NCI-H1436 (cell line): ENCODE results near the gene RAB40B.

Experiments
- DNase-seq: peaks from one replicate; lab custom pipeline; 2025; lab: John Stamatoyannopoulos, UW

The RAB40B gene

DNA sequence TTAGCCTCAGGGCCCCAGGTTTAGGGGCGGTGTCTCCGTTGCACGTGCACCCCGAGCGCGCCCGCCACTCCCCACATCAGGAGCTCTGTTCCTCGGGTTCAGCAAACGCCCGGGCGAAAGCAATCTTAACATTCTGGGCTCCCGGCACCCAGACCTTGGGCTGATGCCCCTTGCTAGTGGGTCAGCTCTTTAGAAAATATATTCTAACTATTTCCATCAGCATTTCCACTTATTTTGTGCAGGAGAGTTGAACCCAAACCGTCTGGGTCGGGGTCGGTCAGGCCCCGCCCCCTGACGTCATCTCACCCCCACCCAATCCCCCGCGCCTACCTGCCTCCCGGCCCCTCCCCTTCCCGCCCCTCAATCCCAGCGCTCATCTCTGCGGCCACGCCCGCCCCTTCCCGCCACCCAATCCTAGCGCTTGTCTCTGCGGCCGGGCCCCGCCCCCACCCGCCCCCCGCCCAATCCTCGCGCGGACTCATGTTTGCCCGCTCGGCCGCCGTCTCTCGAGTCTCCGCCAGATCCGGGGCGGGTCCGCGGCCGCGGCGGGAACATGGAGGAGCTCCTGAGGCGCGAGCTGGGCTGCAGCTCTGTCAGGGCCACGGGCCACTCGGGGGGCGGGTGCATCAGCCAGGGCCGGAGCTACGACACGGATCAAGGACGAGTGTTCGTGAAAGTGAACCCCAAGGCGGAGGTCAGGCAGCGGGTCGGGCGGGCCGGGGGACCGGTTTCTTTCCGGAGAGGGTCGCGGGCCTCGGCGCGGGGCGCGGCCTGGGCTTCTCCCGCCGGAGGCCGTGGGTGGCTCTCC lies 17.9 kb upstream of the RAB40B start, which contains the start of gene FN3KRP:
FN3KRP (plus strand) TSS at position 504 of the 808 bp plus-strand sequence; CDS start at position 554, 50 bp downstream.
- DNase-seq: peak; percentile 98

- no peak for DNase-seq
These were observed 14.7 kb upstream of the RAB40B start for GRCh38 chr17:82713071-82713723.

DNA sequence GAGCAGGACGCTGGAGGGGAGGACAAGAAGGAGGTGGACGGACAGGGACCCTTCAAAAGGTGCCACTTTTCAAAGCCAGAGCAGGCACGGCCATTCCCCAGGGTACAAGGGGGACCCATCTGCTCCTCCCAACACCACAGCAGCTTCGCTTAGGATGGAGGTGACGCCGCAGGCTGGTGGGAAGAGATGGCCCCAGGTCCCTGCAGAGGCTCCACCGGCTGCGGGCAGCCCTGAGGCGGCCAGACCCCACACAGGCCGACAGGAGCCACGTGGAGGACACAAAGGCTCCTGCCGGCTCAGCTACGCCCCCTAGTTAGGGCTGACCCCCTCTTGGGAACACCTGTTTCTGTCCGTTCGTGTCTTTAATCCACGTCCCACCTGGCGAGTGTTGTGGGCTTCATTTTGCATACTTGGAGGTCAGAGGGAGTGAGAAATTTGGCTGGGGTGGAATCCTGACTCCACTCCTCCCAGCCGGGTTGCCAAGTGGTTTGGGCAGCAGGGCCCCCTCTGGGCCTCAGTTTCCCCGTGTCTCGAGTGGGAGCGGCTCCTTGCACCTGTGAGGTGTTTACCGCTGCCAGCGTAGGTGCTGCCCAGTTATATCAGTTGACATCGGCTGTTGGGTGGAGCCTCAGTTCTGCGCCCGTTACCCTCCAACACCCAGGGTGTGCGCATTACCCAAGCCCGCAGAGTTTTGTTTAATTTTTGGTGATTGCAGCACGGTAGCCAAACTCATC lies 12.2 kb upstream of the RAB40B start:
- DNase-seq: no peak

DNA sequence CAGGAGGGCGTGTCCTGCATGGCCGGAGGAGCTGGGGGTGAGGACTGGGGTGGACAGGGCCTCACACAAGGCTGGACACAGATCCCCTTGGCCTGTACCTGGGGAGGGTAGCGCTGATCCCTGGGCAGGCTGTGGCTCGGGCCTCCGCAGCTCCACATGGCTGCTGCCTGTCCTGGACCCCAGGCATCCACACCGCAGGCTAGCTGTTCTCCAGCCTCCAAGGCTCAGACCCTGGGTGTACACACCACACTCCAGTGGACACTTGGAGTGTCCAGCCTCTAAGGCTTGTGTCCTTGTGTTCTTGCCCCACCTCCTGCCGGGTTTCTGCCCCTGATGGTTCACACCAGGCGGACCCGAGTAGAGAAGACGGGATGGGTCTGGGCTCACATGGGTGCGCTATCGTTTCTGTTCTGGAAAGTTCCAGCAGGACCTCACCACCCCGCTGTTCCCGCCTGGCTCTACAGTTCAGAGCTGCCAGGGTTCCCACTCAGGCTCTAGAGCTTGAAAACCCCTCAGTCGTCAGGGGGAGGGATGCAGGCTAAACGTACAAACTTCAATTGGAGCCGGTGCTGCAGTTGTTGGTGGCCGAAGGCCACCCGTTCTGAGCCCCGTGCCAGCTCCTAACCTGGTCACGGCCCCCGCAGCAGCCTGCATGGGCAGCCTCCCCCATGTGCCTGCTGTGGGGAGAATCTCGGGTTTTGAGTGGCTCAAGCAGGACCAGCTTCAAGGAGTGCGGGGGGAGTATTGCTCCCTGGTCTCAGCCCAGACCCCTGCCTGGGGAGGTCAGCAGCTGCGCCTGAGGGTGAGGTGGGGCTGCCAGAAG lies 11.4 kb upstream of the RAB40B start:
- no peak for DNase-seq

- no peak for DNase-seq
These were observed 10.7 kb upstream of the RAB40B start for GRCh38 chr17:82709024-82709675.

DNA sequence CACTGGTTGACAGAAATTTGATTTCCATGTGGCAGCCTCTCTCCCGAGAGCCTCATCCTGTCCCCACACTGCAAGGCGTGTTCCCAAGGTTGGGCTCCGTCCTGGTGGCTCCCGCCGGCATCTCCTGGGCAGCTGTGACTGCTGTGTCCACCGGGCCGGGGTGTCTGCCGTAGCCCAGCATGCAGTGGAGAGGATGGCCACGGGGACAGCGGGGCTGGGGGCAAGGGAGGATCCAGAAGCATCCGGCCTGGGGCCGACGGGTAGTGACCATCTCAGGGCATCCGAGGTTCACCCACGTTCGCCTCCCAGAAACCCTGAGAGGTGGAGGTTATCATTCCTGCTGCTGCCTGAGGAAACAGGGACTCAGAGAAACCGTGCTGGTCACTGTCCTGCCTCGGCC lies 7.3 kb upstream of the RAB40B start:
- DNase-seq: no peak

DNA sequence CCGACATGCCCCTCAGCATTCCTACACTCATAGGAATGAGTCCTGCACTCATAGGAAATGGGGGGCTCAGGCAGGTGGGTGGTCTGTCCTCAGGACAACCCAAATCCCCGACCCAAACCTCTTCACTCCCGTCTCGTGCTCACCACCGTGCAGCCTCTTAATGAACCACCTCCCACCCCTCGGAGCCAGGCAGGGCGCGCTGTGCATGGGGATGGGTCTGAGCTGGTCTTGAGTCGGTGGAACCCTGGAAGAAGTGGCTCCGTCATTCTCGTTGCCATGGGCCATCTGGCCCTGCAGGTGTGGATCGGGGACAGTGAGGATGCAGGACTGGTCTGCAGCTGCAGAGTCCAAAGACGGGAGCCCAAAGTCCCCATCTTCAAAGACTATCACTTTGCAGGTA lies 6.4 kb upstream of the RAB40B start:
- no peak for DNase-seq

- DNase-seq: no peak
These were observed 5.7 kb upstream of the RAB40B start for GRCh38 chr17:82703935-82704865.

GRCh38 chr17:82703036-82703745 lies 4.7 kb upstream of the RAB40B start:
- DNase-seq: no peak

DNA sequence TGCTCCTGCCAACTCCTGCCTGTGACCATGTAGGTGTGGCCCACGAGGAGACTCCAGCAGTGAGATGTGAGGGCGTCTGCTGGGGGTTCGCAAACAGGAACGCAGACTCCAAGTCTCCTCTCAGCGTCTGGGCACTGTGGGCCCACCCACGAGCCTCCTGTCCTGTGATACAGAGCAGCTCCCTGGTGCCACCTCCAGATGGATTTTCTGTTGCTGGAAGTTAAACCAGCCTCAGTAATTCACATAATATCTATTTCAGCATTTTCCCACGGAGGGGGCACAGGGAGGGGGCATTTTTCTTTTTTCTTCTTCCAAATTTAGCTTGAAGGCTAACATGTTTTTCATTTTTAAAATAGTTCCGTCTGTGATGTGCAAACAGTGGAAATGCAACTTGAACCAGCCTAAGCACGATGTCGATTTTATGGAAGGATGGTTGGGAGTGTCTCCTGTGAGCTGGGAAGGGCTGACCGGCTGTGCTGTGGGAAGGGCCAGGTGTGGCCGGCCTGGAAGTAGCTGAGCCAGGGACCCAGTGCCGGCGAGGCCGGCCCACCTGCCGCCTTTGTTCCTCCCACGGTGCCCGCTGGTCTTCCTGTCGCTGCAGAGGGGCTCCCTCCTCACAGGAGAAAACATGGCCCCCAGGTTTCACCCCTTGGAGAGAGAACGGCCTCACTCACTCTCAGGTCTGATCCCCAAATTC lies 3.9 kb upstream of the RAB40B start:
- DNase-seq: no peak

- no peak for DNase-seq
These were observed 1.1 kb upstream of the RAB40B start for GRCh38 chr17:82699551-82699950.

DNA sequence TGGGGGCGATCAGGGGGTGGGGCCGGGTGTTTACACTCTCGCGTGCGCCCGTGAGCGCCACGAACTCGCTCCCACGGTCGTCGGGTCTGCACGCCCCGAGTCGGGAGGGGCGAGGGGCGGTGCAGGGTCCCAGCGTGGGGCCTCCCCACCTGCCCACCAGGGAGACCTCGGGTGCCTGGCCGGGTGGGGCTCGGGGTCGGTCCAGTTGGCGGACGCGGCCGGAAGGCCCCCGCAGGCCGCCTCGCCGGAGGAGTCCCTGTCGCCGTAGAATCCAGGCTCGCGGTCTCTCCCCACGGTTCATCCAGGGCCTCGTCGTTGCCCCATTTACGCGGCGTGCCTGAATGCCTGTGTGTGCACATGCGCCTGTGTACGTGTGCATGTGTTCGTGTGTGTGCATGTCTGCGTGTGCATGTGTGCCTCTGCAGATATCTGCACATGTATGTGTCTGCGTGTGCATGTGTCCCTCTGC lies 510 bp upstream of the RAB40B start:
- DNase-seq: no peak

- no peak for DNase-seq
These were observed 762 bp downstream of the RAB40B start for GRCh38 chr17:82697808-82698064.

GRCh38 chr17:82696916-82697807 lies 1.3 kb downstream of the RAB40B start:
- no peak for DNase-seq

DNA sequence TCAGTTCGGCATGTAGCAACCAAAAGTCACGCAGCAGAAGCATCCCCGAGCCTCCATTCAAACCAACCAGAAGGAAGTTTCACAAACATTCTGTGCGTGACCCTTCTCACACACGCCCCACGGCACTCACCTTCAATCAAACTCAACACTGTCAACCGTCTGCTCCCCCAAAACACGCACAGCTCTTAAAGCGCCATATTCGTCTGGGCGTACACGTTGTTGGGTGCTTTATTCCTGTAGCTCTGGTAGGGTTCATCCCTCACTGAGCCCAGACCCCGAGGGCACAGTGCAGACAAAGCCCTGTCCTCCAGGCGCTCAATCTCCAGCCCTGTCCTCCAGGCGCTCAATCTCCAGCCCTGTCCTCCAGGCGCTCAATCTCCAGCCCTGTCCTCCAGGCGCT lies 2.2 kb downstream of the RAB40B start:
- no peak for DNase-seq

DNA sequence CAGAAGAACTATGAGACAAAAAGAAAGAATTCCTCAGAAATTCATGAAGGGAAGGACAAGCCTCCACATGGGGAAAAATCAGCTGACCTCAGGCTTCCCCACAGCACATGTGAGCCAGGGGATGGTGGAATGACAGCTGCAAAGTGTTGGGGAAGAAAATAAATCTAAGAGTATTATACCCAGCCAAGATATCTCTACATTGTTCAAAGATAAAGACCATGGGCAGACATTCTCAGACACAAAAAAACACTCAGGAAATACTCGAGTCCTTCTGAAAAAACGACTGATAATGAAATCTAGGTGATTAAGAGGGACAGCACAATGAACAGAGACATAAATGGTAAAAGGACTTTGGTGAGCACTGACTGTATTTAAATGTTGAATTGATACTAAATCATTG lies 3.9 kb downstream of the RAB40B start:
- DNase-seq: no peak

DNA sequence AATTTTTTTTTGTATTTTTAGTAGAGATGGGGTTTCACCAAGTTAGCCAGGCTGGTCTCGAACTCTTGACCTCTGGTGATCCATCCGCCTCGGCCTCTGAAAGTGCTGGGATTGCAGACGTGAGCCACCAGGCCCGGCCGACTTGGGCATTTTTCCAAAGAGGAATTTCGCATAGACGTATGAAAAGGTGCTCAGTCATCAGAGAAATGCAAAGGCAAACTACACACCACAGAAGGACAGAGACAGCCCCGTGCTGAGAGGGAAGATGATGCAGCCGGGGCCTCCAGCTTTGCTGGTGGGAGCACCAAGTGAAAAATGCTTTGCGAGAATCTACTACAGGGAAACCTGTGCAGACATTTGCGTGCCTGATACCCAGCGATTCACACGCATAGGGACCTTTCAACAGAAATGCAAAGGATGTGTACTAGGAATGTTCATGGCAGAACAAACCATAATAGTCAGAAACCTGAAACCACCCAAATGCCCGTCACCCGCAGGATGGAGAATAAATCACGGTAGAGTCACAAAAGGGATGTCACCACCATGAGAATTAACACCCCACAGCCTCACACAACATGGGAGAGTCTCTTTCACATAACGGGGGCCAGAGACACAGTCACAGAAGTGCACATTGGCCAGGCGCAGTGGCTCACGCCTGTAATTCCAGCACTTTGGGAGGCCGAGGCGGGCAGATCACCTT lies 5.2 kb downstream of the RAB40B start:
- DNase-seq: no peak

DNA sequence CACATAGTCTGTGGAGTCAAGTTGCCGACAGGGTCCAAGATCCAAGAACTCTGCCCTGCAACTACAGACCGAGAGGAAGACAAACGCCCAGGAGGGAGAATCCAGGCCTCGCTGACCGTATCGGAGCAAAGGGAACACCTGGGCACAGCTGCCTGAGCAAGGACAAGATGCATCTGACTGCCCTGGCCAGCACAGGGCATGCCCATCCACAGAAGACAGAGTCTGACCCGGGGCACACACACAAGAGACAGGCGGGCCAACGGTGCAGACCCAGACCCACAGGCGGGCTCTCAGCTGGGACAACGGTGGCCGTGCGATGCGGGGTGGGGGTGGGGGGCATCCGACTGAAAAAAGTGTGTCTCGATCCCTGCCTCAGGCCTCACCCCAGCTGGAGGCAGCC lies 6.2 kb downstream of the RAB40B start:
- no peak for DNase-seq
